WTC11 (cell line): Measurements from ENCODE around the gene EIF4G3. TPM values are rescaled to one million over a fixed set of nuclear protein-coding genes. Genes with fewer than 3 reads are reported as not detected.
"Not testable (repeated sequence)": the region's sequence is repeated elsewhere in the genome, so short reads cannot be mapped to it uniquely, and the experiment has no call there.

Experiments used
- ATAC-seq: fragments of 200-7000 bp; cut with Tn5 transposase; 2 replicates; pipeline ENCODE4 v1.10.0; 2021; ENCODE audit warnings: mild to moderate bottlenecking, moderate library complexity
- CTCF ChIA-PET: fragments of 300-600 bp; sonication (Branson Sonifier 250); formaldehyde crosslinking; loops from one replicate; lab custom pipeline; 2021; ENCODE audit warnings: antibody characterized with exemption; lab: Charles Lee
- POLR2A ChIA-PET: fragments of 350-600 bp; sonication (Branson Sonifier 250); formaldehyde crosslinking; loops from one replicate; lab custom pipeline; 2021; ENCODE audit warnings: antibody characterized with exemption; lab: Charles Lee
- DNase-seq: peaks from one replicate; pipeline ENCODE4 v3.0.0; 2021; ENCODE audit warnings: low spot score
- H3K27ac Mint-ChIP-seq: 2 replicates; pipeline ENCODE4 v1.8.0; 2021; ENCODE audit warnings: mixed read lengths
- H3K27me3 Mint-ChIP-seq: 2 replicates; pipeline ENCODE4 v1.8.0; 2021; ENCODE audit warnings: low read depth, mild to moderate bottlenecking, moderate library complexity, mixed read lengths
- H3K36me3 Mint-ChIP-seq: 2 replicates; pipeline ENCODE4 v1.8.0; 2021; ENCODE audit warnings: mixed read lengths
- H3K4me1 Mint-ChIP-seq: 2 replicates; pipeline ENCODE4 v1.8.0; 2022; ENCODE audit warnings: mixed read lengths
- H3K4me3 Mint-ChIP-seq: 2 replicates; pipeline ENCODE4 v1.8.0; 2021; ENCODE audit warnings: mild to moderate bottlenecking, moderate library complexity, mixed read lengths
- H3K9me3 Mint-ChIP-seq: 2 replicates; pipeline ENCODE4 v1.8.0; 2021; ENCODE audit warnings: mixed read lengths
- GTF2I ChIP-seq: fragments of 250-450 bp; sonication (Bioruptor Pico); conservative IDR thresholded peaks from 2 replicates; pipeline ENCODE4 v1.4.0; 2021; ENCODE audit warnings: mild to moderate bottlenecking
- KAT7 ChIP-seq: sonication (generic); formaldehyde crosslinking; IDR thresholded peaks from 2 replicates; pipeline ENCODE4 v1.8.1; 2023; ENCODE audit warnings: missing genetic modification reagents, mild to moderate bottlenecking, borderline replicate concordance
- MXD4 ChIP-seq: fragments of 250-450 bp; sonication (Bioruptor Pico); IDR thresholded peaks from 2 replicates; pipeline ENCODE4 v1.8.0; 2021; ENCODE audit warnings: mild to moderate bottlenecking, moderate library complexity, borderline replicate concordance
- NR2C2 ChIP-seq: sonication (generic); formaldehyde crosslinking; IDR thresholded peaks from 2 replicates; pipeline ENCODE4 v1.8.0; 2022; ENCODE audit warnings: mild to moderate bottlenecking, missing genetic modification reagents
- PRRX2 ChIP-seq: fragments of 250-450 bp; sonication (Bioruptor Pico); IDR thresholded peaks from 2 replicates; pipeline ENCODE4 v1.8.0; 2021; ENCODE audit warnings: mild to moderate bottlenecking
- total RNA-seq: library from RNA; stranded (reverse); gene quantifications from 3 replicates; pipeline ENCODE4 v1.2.3, GENCODE V29; 2021
- TF ChIP-seq, protein P1 (sequence below): sonication (generic); formaldehyde crosslinking; IDR thresholded peaks from 2 replicates; pipeline ENCODE4 v1.8.0; 2022; ENCODE audit warnings: missing genetic modification reagents
- TF ChIP-seq, protein P2 (sequence below): sonication (generic); formaldehyde crosslinking; IDR thresholded peaks from 2 replicates; pipeline ENCODE4 v1.8.1; 2022; ENCODE audit warnings: mild to moderate bottlenecking, moderate library complexity, missing genetic modification reagents
- TF ChIP-seq, protein P3 (sequence below): sonication (generic); formaldehyde crosslinking; IDR thresholded peaks from 2 replicates; pipeline ENCODE4 v1.8.1; 2023; ENCODE audit warnings: mild to moderate bottlenecking, missing genetic modification reagents, moderate library complexity
- TF ChIP-seq, protein P4 (sequence below): sonication (generic); formaldehyde crosslinking; IDR thresholded peaks from 2 replicates; pipeline ENCODE4 v1.8.0; 2022; ENCODE audit warnings: mild to moderate bottlenecking, missing genetic modification reagents

EIF4G3 gene
- total RNA-seq, 1 experiment from 2014 or later = 77.7 TPM

DNA sequence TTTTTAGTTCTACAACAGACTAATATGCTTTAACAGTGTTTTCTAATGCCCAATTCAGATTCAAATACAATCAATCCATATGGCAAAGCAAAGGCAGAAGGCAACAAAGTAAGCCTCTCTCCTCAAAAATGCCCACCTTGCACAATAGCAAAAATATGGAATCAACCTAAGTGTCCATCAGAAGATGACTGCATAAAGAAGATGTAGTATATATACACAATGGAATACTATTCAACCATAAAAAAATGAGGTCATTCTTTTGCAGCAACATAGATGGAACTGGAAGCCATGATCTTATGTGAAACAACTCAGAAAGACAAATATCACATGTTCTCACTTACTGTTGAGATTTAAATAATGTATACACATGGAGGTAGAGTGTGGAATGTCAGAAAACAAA is 80.7 kb downstream of the EIF4G3 start (continued):
- TF ChIP-seq, protein P1, sequence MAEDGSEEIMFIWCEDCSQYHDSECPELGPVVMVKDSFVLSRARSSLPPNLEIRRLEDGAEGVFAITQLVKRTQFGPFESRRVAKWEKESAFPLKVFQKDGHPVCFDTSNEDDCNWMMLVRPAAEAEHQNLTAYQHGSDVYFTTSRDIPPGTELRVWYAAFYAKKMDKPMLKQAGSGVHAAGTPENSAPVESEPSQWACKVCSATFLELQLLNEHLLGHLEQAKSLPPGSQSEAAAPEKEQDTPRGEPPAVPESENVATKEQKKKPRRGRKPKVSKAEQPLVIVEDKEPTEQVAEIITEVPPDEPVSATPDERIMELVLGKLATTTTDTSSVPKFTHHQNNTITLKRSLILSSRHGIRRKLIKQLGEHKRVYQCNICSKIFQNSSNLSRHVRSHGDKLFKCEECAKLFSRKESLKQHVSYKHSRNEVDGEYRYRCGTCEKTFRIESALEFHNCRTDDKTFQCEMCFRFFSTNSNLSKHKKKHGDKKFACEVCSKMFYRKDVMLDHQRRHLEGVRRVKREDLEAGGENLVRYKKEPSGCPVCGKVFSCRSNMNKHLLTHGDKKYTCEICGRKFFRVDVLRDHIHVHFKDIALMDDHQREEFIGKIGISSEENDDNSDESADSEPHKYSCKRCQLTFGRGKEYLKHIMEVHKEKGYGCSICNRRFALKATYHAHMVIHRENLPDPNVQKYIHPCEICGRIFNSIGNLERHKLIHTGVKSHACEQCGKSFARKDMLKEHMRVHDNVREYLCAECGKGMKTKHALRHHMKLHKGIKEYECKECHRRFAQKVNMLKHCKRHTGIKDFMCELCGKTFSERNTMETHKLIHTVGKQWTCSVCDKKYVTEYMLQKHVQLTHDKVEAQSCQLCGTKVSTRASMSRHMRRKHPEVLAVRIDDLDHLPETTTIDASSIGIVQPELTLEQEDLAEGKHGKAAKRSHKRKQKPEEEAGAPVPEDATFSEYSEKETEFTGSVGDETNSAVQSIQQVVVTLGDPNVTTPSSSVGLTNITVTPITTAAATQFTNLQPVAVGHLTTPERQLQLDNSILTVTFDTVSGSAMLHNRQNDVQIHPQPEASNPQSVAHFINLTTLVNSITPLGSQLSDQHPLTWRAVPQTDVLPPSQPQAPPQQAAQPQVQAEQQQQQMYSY (CRISPR knock-in tag) = no peak
- TF ChIP-seq KAT7 (CRISPR knock-in tag) (no peak), MXD4 (no peak), GTF2I (CRISPR knock-in tag) (no peak), NR2C2 (CRISPR knock-in tag) (no peak), PRRX2 (CRISPR knock-in tag) (no peak)
- TF ChIP-seq, protein P2, sequence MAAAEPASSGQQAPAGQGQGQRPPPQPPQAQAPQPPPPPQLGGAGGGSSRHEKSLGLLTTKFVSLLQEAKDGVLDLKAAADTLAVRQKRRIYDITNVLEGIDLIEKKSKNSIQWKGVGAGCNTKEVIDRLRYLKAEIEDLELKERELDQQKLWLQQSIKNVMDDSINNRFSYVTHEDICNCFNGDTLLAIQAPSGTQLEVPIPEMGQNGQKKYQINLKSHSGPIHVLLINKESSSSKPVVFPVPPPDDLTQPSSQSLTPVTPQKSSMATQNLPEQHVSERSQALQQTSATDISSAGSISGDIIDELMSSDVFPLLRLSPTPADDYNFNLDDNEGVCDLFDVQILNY (CRISPR knock-in tag) = no peak
- TF ChIP-seq, protein P3, sequence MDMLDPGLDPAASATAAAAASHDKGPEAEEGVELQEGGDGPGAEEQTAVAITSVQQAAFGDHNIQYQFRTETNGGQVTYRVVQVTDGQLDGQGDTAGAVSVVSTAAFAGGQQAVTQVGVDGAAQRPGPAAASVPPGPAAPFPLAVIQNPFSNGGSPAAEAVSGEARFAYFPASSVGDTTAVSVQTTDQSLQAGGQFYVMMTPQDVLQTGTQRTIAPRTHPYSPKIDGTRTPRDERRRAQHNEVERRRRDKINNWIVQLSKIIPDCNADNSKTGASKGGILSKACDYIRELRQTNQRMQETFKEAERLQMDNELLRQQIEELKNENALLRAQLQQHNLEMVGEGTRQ (CRISPR knock-in tag) = no peak
- TF ChIP-seq, protein P4, sequence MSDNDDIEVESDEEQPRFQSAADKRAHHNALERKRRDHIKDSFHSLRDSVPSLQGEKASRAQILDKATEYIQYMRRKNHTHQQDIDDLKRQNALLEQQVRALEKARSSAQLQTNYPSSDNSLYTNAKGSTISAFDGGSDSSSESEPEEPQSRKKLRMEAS (CRISPR knock-in tag) = no peak
- TF ChIP-seq, all 79 proteins: peak for 0

DNA sequence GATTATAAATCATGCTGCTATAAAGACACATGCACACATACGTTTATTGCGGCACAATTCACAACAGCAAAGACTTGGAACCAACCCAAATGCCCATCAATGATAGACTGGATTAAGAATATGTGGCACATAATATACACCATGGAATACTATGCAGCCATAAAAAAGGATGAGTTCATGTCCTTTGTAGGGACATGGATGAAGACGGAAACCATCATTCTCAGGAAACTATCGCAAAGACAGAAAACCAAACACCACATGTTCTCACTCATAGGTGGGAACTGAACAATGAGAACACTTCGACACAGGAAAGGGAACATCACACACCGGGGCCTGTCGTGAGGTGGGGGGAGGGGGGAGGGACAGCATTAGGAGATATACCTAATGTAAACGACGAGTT is 82.4 kb downstream of the EIF4G3 start:
- H3K27ac Mint-ChIP-seq, DNase-seq, H3K27me3 Mint-ChIP-seq, ATAC-seq, CTCF ChIA-PET, POLR2A ChIA-PET, H3K4me3 Mint-ChIP-seq: not testable (repeated sequence)
- Mint-ChIP-seq H3K4me1 (peaks cover 17% of the 10 kb centered on the region), H3K36me3 (peaks cover 39% of the 10 kb centered on the region), H3K9me3 (peaks cover 14% of the 10 kb centered on the region)

DNA sequence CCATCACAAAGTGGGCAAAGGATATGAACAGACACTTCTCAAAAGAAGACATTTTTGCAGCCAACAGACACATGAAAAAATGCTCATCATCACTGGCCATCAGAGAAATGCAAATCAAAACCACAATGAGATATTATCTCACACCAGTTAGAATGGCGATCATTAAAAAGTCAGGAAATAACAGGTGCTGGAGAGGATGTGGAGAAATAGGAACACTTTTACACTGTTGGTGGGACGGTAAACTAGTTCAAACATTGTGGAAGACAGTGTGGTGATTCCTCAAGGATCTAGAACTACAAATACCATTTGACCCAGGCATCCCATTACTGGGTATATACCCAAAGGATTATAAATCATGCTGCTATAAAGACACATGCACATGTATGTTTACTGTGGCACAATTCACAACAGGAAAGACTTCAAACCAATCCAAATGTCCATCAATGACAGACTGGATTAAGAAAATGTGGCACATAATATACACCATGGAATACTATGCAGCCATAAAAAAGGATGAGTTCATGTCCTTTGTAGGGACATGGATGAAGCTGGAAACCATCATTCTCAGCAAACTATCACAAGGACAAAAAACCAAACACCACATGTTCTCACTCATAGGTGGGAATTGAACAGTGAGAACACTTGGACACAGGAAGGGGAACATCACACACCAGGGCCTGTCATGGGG is 83.3 kb downstream of the EIF4G3 start:
- H3K27me3 Mint-ChIP-seq, CTCF ChIA-PET, ATAC-seq, H3K4me3 Mint-ChIP-seq, POLR2A ChIA-PET, H3K27ac Mint-ChIP-seq, DNase-seq: not testable (repeated sequence)
- Mint-ChIP-seq H3K9me3 (peaks cover 14% of the 10 kb centered on the region), H3K36me3 (peaks cover 39% of the 10 kb centered on the region), H3K4me1 (peaks cover 20% of the 10 kb centered on the region)

DNA sequence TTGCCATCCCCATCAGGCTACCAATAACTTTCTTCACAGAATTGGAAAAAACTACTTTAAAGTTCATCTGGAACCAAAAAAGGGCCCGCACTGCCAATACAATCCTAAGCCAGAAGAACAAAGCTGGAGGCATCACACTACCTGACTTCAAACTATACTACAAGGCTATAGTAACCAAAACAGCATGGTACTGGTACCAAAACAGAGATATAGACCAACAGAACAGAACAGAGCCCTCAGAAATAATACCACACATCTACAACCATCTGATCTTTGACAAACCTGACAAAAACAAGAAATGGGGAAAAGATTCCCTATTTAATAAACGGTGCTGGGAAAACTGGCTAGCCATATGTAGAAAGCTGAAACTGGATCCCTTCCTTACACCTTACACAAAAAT is 84.2 kb downstream of the EIF4G3 start:
- CTCF ChIA-PET, POLR2A ChIA-PET, H3K27me3 Mint-ChIP-seq, DNase-seq, H3K27ac Mint-ChIP-seq, H3K4me3 Mint-ChIP-seq, ATAC-seq: not testable (repeated sequence)
- peaks cover 14% of the 10 kb centered on the region for H3K9me3 Mint-ChIP-seq
- peaks cover 20% of the 10 kb centered on the region for H3K4me1 Mint-ChIP-seq
- H3K36me3 Mint-ChIP-seq = peaks cover 39% of the 10 kb centered on the region

DNA sequence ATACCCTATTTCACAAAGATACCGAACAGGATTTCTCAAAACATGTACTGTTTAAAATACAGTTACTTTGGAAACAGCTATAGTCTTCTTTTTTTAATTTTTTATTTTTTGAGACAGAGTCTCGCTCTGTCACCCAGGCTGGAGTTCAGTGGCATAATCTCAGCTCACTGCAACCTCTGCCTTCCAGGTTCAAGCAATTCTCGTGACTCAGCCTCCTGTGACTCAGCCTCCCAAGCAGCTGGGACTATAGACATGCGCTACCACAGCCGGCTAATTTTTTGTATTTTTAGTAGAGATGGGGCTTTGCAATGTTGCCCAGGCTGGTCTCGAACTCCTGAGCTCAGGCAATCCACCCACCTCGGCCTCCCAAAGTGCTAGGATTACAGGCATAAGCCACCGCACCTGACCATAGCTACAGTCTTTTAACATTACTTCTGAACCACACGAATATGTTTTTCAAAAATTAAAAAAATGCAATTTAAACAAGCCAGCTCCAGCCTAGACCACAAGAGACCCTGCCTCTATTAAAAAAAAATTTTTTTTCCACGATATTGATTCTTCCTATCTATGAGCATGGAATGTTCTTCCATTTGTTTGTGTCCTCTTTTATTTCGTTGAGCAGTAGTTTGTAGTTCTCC is 85.5 kb downstream of the EIF4G3 start:
- ATAC-seq, H3K27me3 Mint-ChIP-seq, DNase-seq, CTCF ChIA-PET, H3K4me3 Mint-ChIP-seq: not testable (repeated sequence)
- peak overlapping the region; percentile 58 for H3K27ac Mint-ChIP-seq
- peaks cover 40% of the 10 kb centered on the region for H3K36me3 Mint-ChIP-seq
- POLR2A ChIA-PET = interaction anchor here (0.6 kb wide), 1 partner anchor 1140 kb away, joined by 3 read pairs; no protein-coding TSS in a partner anchor
- H3K9me3 Mint-ChIP-seq = peaks cover 14% of the 10 kb centered on the region
- peaks cover 20% of the 10 kb centered on the region for H3K4me1 Mint-ChIP-seq
